Caco-2 (cell line): Measurements from ENCODE around the gene MYO16. TPM values are rescaled to one million over a fixed set of nuclear protein-coding genes. Genes with fewer than 3 reads are reported as not detected.

ENCODE experiments used
- BruUV-seq: library from RNA; stranded (reverse); fragments of 400-500 nt; replicated peaks from 2 replicates; lab custom pipeline; 2021; lab: Mats Ljungman, UMichigan
- CTCF ChIA-PET: fragments of 300-600 bp; sonication (Branson Sonifier 250); formaldehyde crosslinking; loops from one replicate; lab custom pipeline; 2022; ENCODE audit warnings: antibody characterized with exemption; lab: Charles Lee
- POLR2A ChIA-PET: fragments of 300-600 bp; sonication (Branson Sonifier 250); formaldehyde crosslinking; loops from one replicate; lab custom pipeline; 2022; ENCODE audit warnings: antibody characterized with exemption; lab: Charles Lee
- DNase-seq, 2 experiments: peaks; one replicate each; pipeline versions ENCODE4 v3.0.0 to v3.0.0-alpha.2; 2020 to 2022
- H3K27me3 ChIP-seq: replicated peaks from 2 replicates; pipeline ENCODE4 v1.6.0; 2011; ENCODE audit warnings: low read length; ENCODE audit not compliant: control insufficient read depth, insufficient read depth
- H3K36me3 ChIP-seq: 2 replicates; pipeline ENCODE4 v1.5.1; 2011; ENCODE audit warnings: low read length; ENCODE audit not compliant: control insufficient read depth, insufficient read depth
- H3K4me1 ChIP-seq: fragments of 250-450 bp; sonication (Bioruptor Pico); 2 replicates; pipeline ENCODE4 v1.5.1; 2020; ENCODE audit warnings: mild to moderate bottlenecking
- H3K4me3 ChIP-seq: 2 replicates; pipeline ENCODE4 v1.5.1; 2011; ENCODE audit warnings: low read depth, mild to moderate bottlenecking, control low read depth, low read length
- H3K9me3 ChIP-seq: fragments of 250-450 bp; sonication (Bioruptor Pico); 2 replicates; pipeline ENCODE4 v1.5.1; 2020; ENCODE audit warnings: mild to moderate bottlenecking, moderate library complexity
- H3K27ac Mint-ChIP-seq: one replicate; pipeline ENCODE4 v1.8.0; 2022; ENCODE audit warnings: mixed read lengths; ENCODE audit not compliant: unreplicated experiment
- H3K27me3 Mint-ChIP-seq: one replicate; pipeline ENCODE4 v1.8.0; 2022; ENCODE audit warnings: mixed read lengths; ENCODE audit not compliant: insufficient read depth, unreplicated experiment
- H3K36me3 Mint-ChIP-seq: one replicate; pipeline ENCODE4 v1.8.0; 2022; ENCODE audit warnings: mild to moderate bottlenecking, mixed read lengths; ENCODE audit not compliant: insufficient read depth, unreplicated experiment
- H3K4me1 Mint-ChIP-seq: one replicate; pipeline ENCODE4 v1.8.0; 2022; ENCODE audit warnings: low read depth, mixed read lengths; ENCODE audit not compliant: unreplicated experiment
- H3K4me3 Mint-ChIP-seq: one replicate; pipeline ENCODE4 v1.8.0; 2022; ENCODE audit warnings: mild to moderate bottlenecking, moderate library complexity, mixed read lengths; ENCODE audit not compliant: unreplicated experiment
- H3K9me3 Mint-ChIP-seq: one replicate; pipeline ENCODE4 v1.8.0; 2022; ENCODE audit warnings: mixed read lengths; ENCODE audit not compliant: unreplicated experiment
- intact Hi-C: fragments of 100-400 bp; cut with micrococcal nuclease; formaldehyde crosslinking; loops from one replicate; pipeline ENCODE4 v1.10.0; 2022; ENCODE audit not compliant: unreplicated experiment
- total RNA-seq: library from RNA; stranded (reverse); gene quantifications from 2 replicates; pipeline ENCODE4 v1.2.3, GENCODE V29; 2022
- TF ChIP-seq, protein P1 (sequence below), 2 experiments: fragments of 200-600 bp in 1 of 2; IDR thresholded peaks; 1 replicate in 1 of 2; 2 replicates in 1 of 2; pipeline versions ENCODE4 v1.5.1 to v1.8.0; 2011 to 2022; ENCODE audit warnings: antibody characterized with exemption in 1 of 2, control low read depth in 1 of 2, inconsistent platforms in 1 of 2, low read depth in 1 of 2, low read length in 1 of 2, mild to moderate bottlenecking in 1 of 2, moderate library complexity in 1 of 2; ENCODE audit not compliant: insufficient read depth in 1 of 2, severe bottlenecking in 1 of 2, unreplicated experiment in 1 of 2

The MYO16 gene
- total RNA-seq, 1 experiment from 2014 or later, result not detected

DNA sequence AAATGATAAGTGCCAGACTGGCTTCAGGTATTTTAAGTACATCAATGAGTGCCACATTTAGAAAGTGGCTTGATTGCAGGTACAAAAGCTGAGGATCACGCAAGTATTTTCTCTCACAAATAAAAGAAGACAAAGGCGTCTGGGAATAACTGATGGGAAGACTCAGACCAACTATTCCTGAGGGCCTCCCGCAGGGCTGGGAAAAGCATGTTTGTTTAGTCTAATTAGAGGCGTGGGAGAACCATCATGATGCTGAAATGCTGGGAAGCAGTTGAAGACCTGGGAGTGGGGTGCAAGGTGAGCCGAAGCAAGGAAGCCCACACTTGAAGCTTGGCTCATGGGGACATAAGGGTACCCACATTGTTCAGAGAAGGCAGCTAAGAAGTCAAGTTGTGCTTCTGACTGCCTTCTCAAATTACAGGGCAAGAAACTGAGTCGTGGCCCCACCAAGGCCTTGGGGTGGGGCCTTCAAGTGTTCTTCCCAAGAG, 536.0 kb downstream of the MYO16 start:
- TF ChIP-seq, protein P1, sequence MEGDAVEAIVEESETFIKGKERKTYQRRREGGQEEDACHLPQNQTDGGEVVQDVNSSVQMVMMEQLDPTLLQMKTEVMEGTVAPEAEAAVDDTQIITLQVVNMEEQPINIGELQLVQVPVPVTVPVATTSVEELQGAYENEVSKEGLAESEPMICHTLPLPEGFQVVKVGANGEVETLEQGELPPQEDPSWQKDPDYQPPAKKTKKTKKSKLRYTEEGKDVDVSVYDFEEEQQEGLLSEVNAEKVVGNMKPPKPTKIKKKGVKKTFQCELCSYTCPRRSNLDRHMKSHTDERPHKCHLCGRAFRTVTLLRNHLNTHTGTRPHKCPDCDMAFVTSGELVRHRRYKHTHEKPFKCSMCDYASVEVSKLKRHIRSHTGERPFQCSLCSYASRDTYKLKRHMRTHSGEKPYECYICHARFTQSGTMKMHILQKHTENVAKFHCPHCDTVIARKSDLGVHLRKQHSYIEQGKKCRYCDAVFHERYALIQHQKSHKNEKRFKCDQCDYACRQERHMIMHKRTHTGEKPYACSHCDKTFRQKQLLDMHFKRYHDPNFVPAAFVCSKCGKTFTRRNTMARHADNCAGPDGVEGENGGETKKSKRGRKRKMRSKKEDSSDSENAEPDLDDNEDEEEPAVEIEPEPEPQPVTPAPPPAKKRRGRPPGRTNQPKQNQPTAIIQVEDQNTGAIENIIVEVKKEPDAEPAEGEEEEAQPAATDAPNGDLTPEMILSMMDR (IDR thresholded peaks at IDR 0.05; ENCODE audit: insufficient read depth in 1 of 2, low read depth in 1 of 2, low read length in 1 of 2, severe bottlenecking in 1 of 2, unreplicated experiment in 1 of 2), result no peak
- POLR2A ChIA-PET, result no interaction called here

DNA sequence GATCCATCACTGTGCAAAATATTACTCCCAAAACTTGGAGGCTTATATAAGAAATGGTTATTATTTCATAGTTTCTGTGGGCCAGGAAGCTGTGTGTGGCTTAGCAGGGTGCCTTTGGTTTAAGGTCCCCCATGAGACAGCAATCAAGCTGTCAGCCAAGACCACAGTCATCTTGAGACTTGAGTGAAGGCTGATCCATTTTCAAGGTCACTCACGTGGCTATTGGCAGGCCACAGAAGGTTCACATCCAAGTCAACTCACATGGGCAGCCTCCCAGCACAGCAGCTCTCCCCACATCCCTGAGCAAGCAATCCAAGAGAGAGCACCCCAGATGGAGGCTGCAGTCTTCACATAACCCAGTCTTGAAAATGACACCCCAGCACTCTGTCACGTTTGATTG, 537.4 kb downstream of the MYO16 start:
- Histone ChIP-seq H3K9me3 (no peaks in the 10 kb centered on the region), H3K27me3 (no peaks in the 10 kb centered on the region), H3K4me3 (no peak overlapping the region), H3K4me1 (no peaks in the 10 kb centered on the region), H3K36me3 (no peaks in the 10 kb centered on the region)
- ChIA-PET POLR2A (no interaction called here), CTCF (no interaction called here)
- no peaks in the 10 kb centered on the region for H3K4me1 Mint-ChIP-seq
- H3K36me3 Mint-ChIP-seq, result no peaks in the 10 kb centered on the region
- no peak overlapping the region for H3K4me3 Mint-ChIP-seq
- no peak for DNase-seq
- H3K27me3 Mint-ChIP-seq, result no peaks in the 10 kb centered on the region
- intact Hi-C loops, result no loop called here
- H3K27ac Mint-ChIP-seq, result no peak overlapping the region
- BruUV-seq, result no TSS peak
- H3K9me3 Mint-ChIP-seq, result no peaks in the 10 kb centered on the region
- TF ChIP-seq, protein P1 (IDR thresholded peaks at IDR 0.05; ENCODE audit: insufficient read depth in 1 of 2, low read depth in 1 of 2, low read length in 1 of 2, severe bottlenecking in 1 of 2, unreplicated experiment in 1 of 2), result no peak

More for the DNA sequence above, 536.0 kb downstream of the MYO16 start:
- intact Hi-C loops, result no loop called here
- no TSS peak for BruUV-seq
- H3K4me1 Mint-ChIP-seq, result no peaks in the 10 kb centered on the region
- no peak overlapping the region for H3K27ac Mint-ChIP-seq
- H3K4me3 Mint-ChIP-seq, result no peak overlapping the region
- H3K27me3 Mint-ChIP-seq, result no peaks in the 10 kb centered on the region
- CTCF ChIA-PET, result no interaction called here
- Histone ChIP-seq H3K4me3 (no peak overlapping the region), H3K27me3 (no peaks in the 10 kb centered on the region), H3K4me1 (peaks cover 8% of the 10 kb centered on the region; the same call in 1 of the 2 replicates), H3K9me3 (no peaks in the 10 kb centered on the region), H3K36me3 (no peaks in the 10 kb centered on the region)
- H3K9me3 Mint-ChIP-seq, result no peaks in the 10 kb centered on the region
- no peak for DNase-seq
- H3K36me3 Mint-ChIP-seq, result no peaks in the 10 kb centered on the region

DNA sequence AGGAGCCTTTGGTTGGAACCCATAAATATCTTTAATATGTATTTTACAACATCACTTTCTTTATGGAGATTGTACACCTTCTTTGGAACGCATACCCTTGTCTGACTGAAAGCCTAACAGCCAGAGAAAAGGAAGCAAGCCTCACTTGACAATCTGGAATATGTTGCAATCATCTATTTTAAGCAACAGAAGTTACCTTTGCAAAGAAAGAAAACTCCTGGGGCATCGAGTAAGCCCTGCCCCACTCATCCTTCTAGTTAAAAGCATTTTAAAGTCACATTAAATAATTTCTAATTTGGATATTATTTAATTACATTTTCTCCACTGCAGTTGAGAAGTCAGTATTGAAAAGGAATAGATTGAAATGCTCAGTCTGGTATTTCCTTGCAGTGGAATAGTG, 542.7 kb downstream of the MYO16 start:
- ChIA-PET CTCF (no interaction called here), POLR2A (no interaction called here)
- H3K4me1 Mint-ChIP-seq, result no peaks in the 10 kb centered on the region
- TF ChIP-seq, protein P1 (IDR thresholded peaks at IDR 0.05; ENCODE audit: insufficient read depth in 1 of 2, low read depth in 1 of 2, low read length in 1 of 2, severe bottlenecking in 1 of 2, unreplicated experiment in 1 of 2), result no peak
- no peak overlapping the region for H3K4me3 ChIP-seq
- no peaks in the 10 kb centered on the region for H3K9me3 ChIP-seq
- intact Hi-C loops, result no loop called here
- H3K36me3 ChIP-seq, result no peaks in the 10 kb centered on the region
- no peaks in the 10 kb centered on the region for H3K36me3 Mint-ChIP-seq
- BruUV-seq, result no TSS peak
- H3K27me3 ChIP-seq, result no peaks in the 10 kb centered on the region
- H3K4me1 ChIP-seq, result no peaks in the 10 kb centered on the region
- H3K9me3 Mint-ChIP-seq, result no peaks in the 10 kb centered on the region
- no peak overlapping the region for H3K4me3 Mint-ChIP-seq
- H3K27me3 Mint-ChIP-seq, result no peaks in the 10 kb centered on the region
- no peak for DNase-seq
- no peak overlapping the region for H3K27ac Mint-ChIP-seq
